ENCODE data around the gene ZNF414.

The ZNF414 gene

DNA sequence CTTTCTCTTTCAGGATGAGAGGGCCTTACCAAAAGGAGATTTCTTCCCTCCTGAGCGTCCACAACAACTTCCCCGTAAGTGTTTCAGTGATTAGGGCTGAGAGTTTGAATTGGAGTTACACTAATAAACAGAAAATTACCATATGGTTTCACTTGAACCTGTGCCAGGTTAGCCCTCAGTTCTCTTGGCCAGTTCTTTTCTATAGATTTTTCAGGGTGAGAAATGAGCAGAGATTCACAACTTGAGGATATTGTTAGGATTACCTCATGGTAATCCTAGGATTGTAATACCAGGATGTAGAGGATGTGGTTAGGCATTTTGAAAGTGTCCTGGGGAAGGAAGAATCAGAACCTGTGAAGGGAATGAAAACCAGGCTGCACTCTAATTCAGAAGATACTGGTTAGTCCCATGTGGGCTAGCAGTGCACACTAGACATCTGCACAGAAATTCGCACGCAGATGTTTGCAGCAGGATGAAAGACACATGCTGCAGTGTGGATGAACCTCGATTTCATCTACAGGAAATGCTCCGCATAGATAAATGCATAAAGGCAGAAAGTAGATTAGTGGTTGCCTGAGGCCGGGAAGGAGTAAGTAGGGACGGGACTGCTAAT, 45.1 kb downstream of the ZNF414 start:
- no peak overlapping the region for H2BK120ac ChIP-seq (ENCODE audit: low read depth, low read length)
- no peak overlapping the region for H2AK5ac ChIP-seq (ENCODE audit: low read depth, low read length)
- no peaks in the 10 kb centered on the region for H3K27me3 ChIP-seq (ENCODE audit: control insufficient read depth in 3 of 3, insufficient read depth in 3 of 3, low read depth in 1 of 3, low read length in 3 of 3)
- H3K18ac ChIP-seq (ENCODE audit: low read length) = no peak overlapping the region
- H2BK15ac ChIP-seq (ENCODE audit: low read length) = no peak overlapping the region
- no peak overlapping the region for H2BK5ac ChIP-seq (ENCODE audit: low read length)
- H3K4ac ChIP-seq (ENCODE audit: low read length) = no peak overlapping the region
- no peak overlapping the region for H3K9ac ChIP-seq (ENCODE audit: low read depth, low read length, poor library complexity)
- no peak overlapping the region for H3K4me3 ChIP-seq (ENCODE audit: low read length in 2 of 2)
- peaks cover 66 to 100% of the 10 kb centered on the region in 2 donors for H3K36me3 ChIP-seq (replicated peaks in 1 of 2; ENCODE audit: control insufficient read depth in 2 of 2, insufficient read depth in 2 of 2, low read length in 2 of 2)
- no peaks in the 10 kb centered on the region for H3K4me1 ChIP-seq (ENCODE audit: control insufficient read depth in 2 of 2, insufficient read depth in 1 of 2, low read depth in 1 of 2, low read length in 2 of 2)
- no peak overlapping the region for H4K8ac ChIP-seq (ENCODE audit: low read depth, low read length)
- DNase-seq (ENCODE audit: low spot score) = no peak
- H3K27ac ChIP-seq (replicated peaks; ENCODE audit: low read length) = no peak overlapping the region
- no peak overlapping the region for H2BK12ac ChIP-seq (ENCODE audit: low read length)
- no CpG with 5 or more reads among the region's 8 CpGs for WGBS, 2 donors (ENCODE audit: extremely low coverage in 2 of 2, insufficient read length in 2 of 2, insufficient replicate concordance in 1 of 2)
- H3K79me1 ChIP-seq (ENCODE audit: low read depth, low read length) = peaks cover 7% of the 10 kb centered on the region
- H3K4me2 ChIP-seq (ENCODE audit: insufficient read depth, low read length, poor library complexity, severe bottlenecking) = no peak overlapping the region
- H3K14ac ChIP-seq (ENCODE audit: low read length) = no peak overlapping the region
- H3K9me3 ChIP-seq (replicated peaks in 1 of 2; ENCODE audit: control insufficient read depth in 2 of 2, insufficient read depth in 1 of 2, low read depth in 1 of 2, low read length in 2 of 2) = no peaks in the 10 kb centered on the region
- H2AFZ ChIP-seq (ENCODE audit: low read length) = no peak overlapping the region
- no peak overlapping the region for H3K23ac ChIP-seq (ENCODE audit: low read depth, low read length, poor library complexity)
- no peak overlapping the region for H4K91ac ChIP-seq (ENCODE audit: low read depth, low read length, poor library complexity)

DNA sequence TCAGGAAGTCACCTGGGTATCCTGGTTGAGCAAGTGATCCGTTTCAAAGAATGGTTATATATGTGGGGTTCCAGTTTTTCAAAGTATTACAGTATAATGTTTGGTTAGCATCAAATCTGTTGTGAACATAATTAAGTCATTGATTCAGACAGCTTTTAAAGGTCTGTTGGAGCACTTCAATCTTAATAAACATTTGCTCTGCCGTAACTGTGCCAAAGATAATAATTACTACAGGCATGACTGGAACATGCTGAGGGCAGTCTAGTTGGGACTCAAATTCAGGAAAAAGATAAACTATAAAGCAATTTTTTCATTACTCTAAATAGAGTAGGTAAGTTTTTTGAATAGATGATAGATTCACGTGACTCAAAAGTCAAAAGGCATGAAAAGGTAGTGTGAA, 45.8 kb downstream of the ZNF414 start:
- Histone ChIP-seq H3K4me2 (ENCODE audit: insufficient read depth, low read length, poor library complexity, severe bottlenecking) (no peak overlapping the region), H3K23ac (ENCODE audit: low read depth, low read length, poor library complexity) (no peak overlapping the region), H3K4me1 (ENCODE audit: control insufficient read depth in 2 of 2, insufficient read depth in 1 of 2, low read depth in 1 of 2, low read length in 2 of 2) (no peaks in the 10 kb centered on the region), H2BK120ac (ENCODE audit: low read depth, low read length) (no peak overlapping the region), H3K9me3 (replicated peaks in 1 of 2; ENCODE audit: control insufficient read depth in 2 of 2, insufficient read depth in 1 of 2, low read depth in 1 of 2, low read length in 2 of 2) (no peaks in the 10 kb centered on the region), H3K18ac (ENCODE audit: low read length) (no peak overlapping the region), H2BK15ac (ENCODE audit: low read length) (no peak overlapping the region), H2BK5ac (ENCODE audit: low read length) (no peak overlapping the region), H3K14ac (ENCODE audit: low read length) (no peak overlapping the region), H3K4me3 (ENCODE audit: low read length in 2 of 2) (no peak overlapping the region), H3K36me3 (replicated peaks in 1 of 2; ENCODE audit: control insufficient read depth in 2 of 2, insufficient read depth in 2 of 2, low read length in 2 of 2) (peaks cover 69 to 100% of the 10 kb centered on the region in 2 donors), H3K79me1 (ENCODE audit: low read depth, low read length) (peaks cover 11% of the 10 kb centered on the region), H3K4ac (ENCODE audit: low read length) (no peak overlapping the region), H2BK12ac (ENCODE audit: low read length) (no peak overlapping the region), H2AFZ (ENCODE audit: low read length) (no peak overlapping the region), H3K27ac (replicated peaks; ENCODE audit: low read length) (no peak overlapping the region), H4K8ac (ENCODE audit: low read depth, low read length) (no peak overlapping the region), H3K27me3 (ENCODE audit: control insufficient read depth in 3 of 3, insufficient read depth in 3 of 3, low read depth in 1 of 3, low read length in 3 of 3) (no peaks in the 10 kb centered on the region), H2AK5ac (ENCODE audit: low read depth, low read length) (no peak overlapping the region), H3K9ac (ENCODE audit: low read depth, low read length, poor library complexity) (no peak overlapping the region), H4K91ac (ENCODE audit: low read depth, low read length, poor library complexity) (no peak overlapping the region)
- no CpG with 5 or more reads among the region's 3 CpGs for WGBS, 2 donors (ENCODE audit: extremely low coverage in 2 of 2, insufficient read length in 2 of 2, insufficient replicate concordance in 1 of 2)
- no peak for DNase-seq (ENCODE audit: low spot score)

DNA sequence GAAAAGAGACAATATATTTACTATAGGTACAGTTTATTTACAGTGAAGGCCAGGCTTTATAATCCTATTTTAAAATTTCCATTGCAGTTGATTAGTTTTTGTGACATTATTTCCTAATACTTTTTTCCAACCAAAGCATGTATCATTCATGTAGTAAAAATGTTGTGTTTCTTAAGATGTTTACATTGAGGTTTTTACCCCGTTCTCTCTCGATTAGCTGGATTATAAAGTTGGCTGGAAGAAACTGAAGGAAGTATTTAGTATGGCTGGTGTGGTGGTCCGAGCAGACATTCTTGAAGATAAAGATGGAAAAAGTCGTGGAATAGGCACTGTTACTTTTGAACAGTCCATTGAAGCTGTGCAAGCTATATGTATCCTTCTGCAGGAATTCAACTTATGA, 47.9 kb downstream of the ZNF414 start:
- peaks cover 61 to 100% of the 10 kb centered on the region in 2 donors for H3K36me3 ChIP-seq (replicated peaks in 1 of 2; ENCODE audit: control insufficient read depth in 2 of 2, insufficient read depth in 2 of 2, low read length in 2 of 2)
- no peaks in the 10 kb centered on the region for H3K27me3 ChIP-seq (ENCODE audit: control insufficient read depth in 3 of 3, insufficient read depth in 3 of 3, low read depth in 1 of 3, low read length in 3 of 3)
- H3K9me3 ChIP-seq (replicated peaks in 1 of 2; ENCODE audit: control insufficient read depth in 2 of 2, insufficient read depth in 1 of 2, low read depth in 1 of 2, low read length in 2 of 2) = no peaks in the 10 kb centered on the region
- no peak overlapping the region for H2BK15ac ChIP-seq (ENCODE audit: low read length)
- no peak overlapping the region for H2AFZ ChIP-seq (ENCODE audit: low read length)
- H2BK120ac ChIP-seq (ENCODE audit: low read depth, low read length) = no peak overlapping the region
- H3K79me1 ChIP-seq (ENCODE audit: low read depth, low read length) = peaks cover 12% of the 10 kb centered on the region
- no peak overlapping the region for H2AK5ac ChIP-seq (ENCODE audit: low read depth, low read length)
- WGBS, 2 donors (ENCODE audit: extremely low coverage in 2 of 2, insufficient read length in 2 of 2, insufficient replicate concordance in 1 of 2) = no CpG with 5 or more reads among the region's 4 CpGs
- H3K4me3 ChIP-seq (ENCODE audit: low read length in 2 of 2) = no peak overlapping the region
- no peak overlapping the region for H2BK12ac ChIP-seq (ENCODE audit: low read length)
- H3K4ac ChIP-seq (ENCODE audit: low read length) = no peak overlapping the region
- no peak overlapping the region for H2BK5ac ChIP-seq (ENCODE audit: low read length)
- H4K91ac ChIP-seq (ENCODE audit: low read depth, low read length, poor library complexity) = no peak overlapping the region
- no peak overlapping the region for H3K27ac ChIP-seq (replicated peaks; ENCODE audit: low read length)
- no peak overlapping the region for H3K18ac ChIP-seq (ENCODE audit: low read length)
- no peak overlapping the region for H3K4me2 ChIP-seq (ENCODE audit: insufficient read depth, low read length, poor library complexity, severe bottlenecking)
- DNase-seq (ENCODE audit: low spot score) = no peak
- peaks cover 0 to 2% of the 10 kb centered on the region in 2 donors for H3K4me1 ChIP-seq (ENCODE audit: control insufficient read depth in 2 of 2, insufficient read depth in 1 of 2, low read depth in 1 of 2, low read length in 2 of 2)
- H3K14ac ChIP-seq (ENCODE audit: low read length) = no peak overlapping the region
- H3K23ac ChIP-seq (ENCODE audit: low read depth, low read length, poor library complexity) = no peak overlapping the region
- H3K9ac ChIP-seq (ENCODE audit: low read depth, low read length, poor library complexity) = no peak overlapping the region
- no peak overlapping the region for H4K8ac ChIP-seq (ENCODE audit: low read depth, low read length)

DNA sequence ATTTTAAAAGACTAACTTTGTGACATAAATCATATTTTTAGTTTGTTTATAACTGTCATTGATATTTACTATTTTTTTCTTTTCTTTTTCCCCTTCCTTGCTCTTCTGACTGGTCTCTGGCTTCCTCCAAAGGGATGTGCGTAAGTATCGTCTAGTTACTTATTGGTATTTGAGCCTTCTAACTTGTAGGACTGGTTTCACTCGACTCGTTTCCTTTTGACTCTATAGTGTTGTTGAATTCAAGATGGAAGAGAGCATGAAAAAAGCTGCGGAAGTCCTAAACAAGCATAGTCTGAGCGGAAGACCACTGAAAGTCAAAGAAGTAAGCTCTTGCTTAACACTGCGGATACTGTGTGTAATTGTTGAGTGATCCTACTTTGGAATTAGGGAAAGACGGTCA, 50.6 kb downstream of the ZNF414 start:
- peaks cover 7% of the 10 kb centered on the region for H3K79me1 ChIP-seq (ENCODE audit: low read depth, low read length)
- H2AK5ac ChIP-seq (ENCODE audit: low read depth, low read length) = no peak overlapping the region
- H3K23ac ChIP-seq (ENCODE audit: low read depth, low read length, poor library complexity) = no peak overlapping the region
- H3K4me1 ChIP-seq (ENCODE audit: control insufficient read depth in 2 of 2, insufficient read depth in 1 of 2, low read depth in 1 of 2, low read length in 2 of 2) = peaks cover 0 to 4% of the 10 kb centered on the region in 2 donors
- H3K14ac ChIP-seq (ENCODE audit: low read length) = no peak overlapping the region
- no peak overlapping the region for H3K9ac ChIP-seq (ENCODE audit: low read depth, low read length, poor library complexity)
- H3K4me3 ChIP-seq (ENCODE audit: low read length in 2 of 2) = no peak overlapping the region
- no peaks in the 10 kb centered on the region for H3K27me3 ChIP-seq (ENCODE audit: control insufficient read depth in 3 of 3, insufficient read depth in 3 of 3, low read depth in 1 of 3, low read length in 3 of 3)
- WGBS, 2 donors (ENCODE audit: extremely low coverage in 2 of 2, insufficient read length in 2 of 2, insufficient replicate concordance in 1 of 2) = no CpG with 5 or more reads among the region's 8 CpGs
- H3K27ac ChIP-seq (replicated peaks; ENCODE audit: low read length) = no peak overlapping the region
- no peak overlapping the region for H3K4me2 ChIP-seq (ENCODE audit: insufficient read depth, low read length, poor library complexity, severe bottlenecking)
- no peak overlapping the region for H2BK15ac ChIP-seq (ENCODE audit: low read length)
- no peak overlapping the region for H2BK12ac ChIP-seq (ENCODE audit: low read length)
- DNase-seq (ENCODE audit: low spot score) = no peak
- H3K9me3 ChIP-seq (replicated peaks in 1 of 2; ENCODE audit: control insufficient read depth in 2 of 2, insufficient read depth in 1 of 2, low read depth in 1 of 2, low read length in 2 of 2) = no peaks in the 10 kb centered on the region
- no peak overlapping the region for H4K91ac ChIP-seq (ENCODE audit: low read depth, low read length, poor library complexity)
- no peak overlapping the region for H2BK5ac ChIP-seq (ENCODE audit: low read length)
- no peak overlapping the region for H2AFZ ChIP-seq (ENCODE audit: low read length)
- no peak overlapping the region for H3K4ac ChIP-seq (ENCODE audit: low read length)
- peaks cover 39 to 100% of the 10 kb centered on the region in 2 donors for H3K36me3 ChIP-seq (replicated peaks in 1 of 2; ENCODE audit: control insufficient read depth in 2 of 2, insufficient read depth in 2 of 2, low read length in 2 of 2)
- no peak overlapping the region for H2BK120ac ChIP-seq (ENCODE audit: low read depth, low read length)
- H4K8ac ChIP-seq (ENCODE audit: low read depth, low read length) = no peak overlapping the region
- H3K18ac ChIP-seq (ENCODE audit: low read length) = no peak overlapping the region
